NCI-H1417 (cell line): ENCODE measurements around the gene SLC24A2.
"Not testable (repeated sequence)": the region's sequence is repeated elsewhere in the genome, so short reads cannot be mapped to it uniquely, and the experiment has no call there.

ENCODE experiments used
- DNase-seq, 3 experiments: peaks; one replicate each; lab custom pipeline; 2025; lab: John Stamatoyannopoulos, UW

The SLC24A2 gene

GRCh38 chr9:19788614-19789271 is at the start of gene SLC24A2:
SLC24A2 (minus strand) TSS chr9:19789037.
- DNase-seq: peak in 2 of 3 experiments; percentile 71 to 78

GRCh38 chr9:19833331-19833730 is 44.5 kb upstream of the SLC24A2 start:
- DNase-seq: not testable (repeated sequence)

- DNase-seq: no peak
Observed at GRCh38 chr9:19830796-19831195, 42.0 kb upstream of the SLC24A2 start.

- DNase-seq: peak in 1 of 3 experiments; percentile 29
Observed at GRCh38 chr9:19828576-19829109, 39.8 kb upstream of the SLC24A2 start.

GRCh38 chr9:19816769-19817168 is 27.9 kb upstream of the SLC24A2 start:
- no peak for DNase-seq

GRCh38 chr9:19812194-19812593 is 23.4 kb upstream of the SLC24A2 start:
- no peak for DNase-seq

GRCh38 chr9:19809422-19810269 is 20.8 kb upstream of the SLC24A2 start:
- DNase-seq: no peak

- DNase-seq: no peak
Observed at GRCh38 chr9:19807182-19807892, 18.5 kb upstream of the SLC24A2 start.

GRCh38 chr9:19804431-19804830 is 15.6 kb upstream of the SLC24A2 start:
- DNase-seq: no peak

- DNase-seq: no peak
Observed at GRCh38 chr9:19800884-19801283, 12.0 kb upstream of the SLC24A2 start.

- no peak for DNase-seq
Observed at GRCh38 chr9:19799784-19800183, 10.9 kb upstream of the SLC24A2 start.

- peak in 2 of 3 experiments; percentile 49 to 75 for DNase-seq
Observed at GRCh38 chr9:19788152-19788551, 685 bp downstream of the SLC24A2 start.

GRCh38 chr9:19787672-19788071 is 1.2 kb downstream of the SLC24A2 start:
- no peak for DNase-seq

- DNase-seq: no peak
Observed at GRCh38 chr9:19785230-19785629, 3.6 kb downstream of the SLC24A2 start.

- DNase-seq: no peak
Observed at GRCh38 chr9:19784136-19784535, 4.7 kb downstream of the SLC24A2 start.

- no peak for DNase-seq
Observed at GRCh38 chr9:19783500-19783899, 5.3 kb downstream of the SLC24A2 start.

GRCh38 chr9:19782005-19782404 is 6.8 kb downstream of the SLC24A2 start:
- no peak for DNase-seq

GRCh38 chr9:19781240-19781639 is 7.6 kb downstream of the SLC24A2 start:
- DNase-seq: no peak

GRCh38 chr9:19771446-19771845 is 17.4 kb downstream of the SLC24A2 start:
- no peak for DNase-seq

GRCh38 chr9:19770973-19771372 is 17.9 kb downstream of the SLC24A2 start:
- DNase-seq: no peak

GRCh38 chr9:19769213-19769612 is 19.6 kb downstream of the SLC24A2 start:
- DNase-seq: no peak

- no peak for DNase-seq
Observed at GRCh38 chr9:19768798-19769197, 20.0 kb downstream of the SLC24A2 start.
